Colonic mucosa (tissue), 4 donors: ENCODE measurements around the gene RTL1. TPM values are rescaled to one million over a fixed set of nuclear protein-coding genes. Genes with fewer than 3 reads are reported as not detected.

Experiments used
- DNase-seq: peaks from one replicate; pipeline ENCODE4 v3.0.0-alpha.2; 2020
- H3K27ac ChIP-seq: fragments of 200-600 bp; one replicate; pipeline ENCODE4 v1.8.0; 2021
- H3K27me3 ChIP-seq: fragments of 200-600 bp; one replicate; pipeline ENCODE4 v1.8.0; 2021
- H3K36me3 ChIP-seq: fragments of 200-600 bp; one replicate; pipeline ENCODE4 v1.8.0; 2021
- H3K4me1 ChIP-seq: fragments of 200-600 bp; one replicate; pipeline ENCODE4 v1.8.0; 2021; ENCODE audit warnings: mild to moderate bottlenecking
- H3K4me3 ChIP-seq: fragments of 200-600 bp; one replicate; pipeline ENCODE4 v1.8.0; 2021
- H3K9ac ChIP-seq, 2 donors: one replicate each; pipeline ENCODE4 v1.7.0; 2013; ENCODE audit warnings: control low read depth in 2 of 2, low read depth in 2 of 2, low read length in 2 of 2
- H3K9me3 ChIP-seq: fragments of 200-600 bp; one replicate; pipeline ENCODE4 v1.8.0; 2021
- CTCF ChIP-seq: fragments of 200-600 bp; IDR thresholded peaks from one replicate; pipeline ENCODE4 v1.8.0; 2022; ENCODE audit warnings: antibody characterized with exemption, mild to moderate bottlenecking
- intact Hi-C: fragments of 100-400 bp; cut with DNase I; formaldehyde crosslinking; loops from one replicate; pipeline ENCODE4 v1.14.1; 2022
- total RNA-seq, 2 donors: library from RNA; stranded (reverse); fragmentation: NEBNext Ultra II Directional in 1 of 2; extraction: Animal tissue kit (Norgen Biotek cat#: 25700) in 1 of 2; gene quantifications; one replicate each; pipeline ENCODE4 v1.2.1, GENCODE V29; 2021
- donor health status: healthy.
- donor health status: DM: no; HTN: no; CAD: no.
- donor health status: DM: no; HTN: no; CAD: no.

RTL1 gene
- total RNA-seq, 2 donors from 2014 or later, result not detected

GRCh38 chr14:100835548-100836310 is 67.8 kb downstream of the RTL1 start:
- no peak for TF ChIP-seq CTCF
- DNase-seq, result no peak
- Histone ChIP-seq H3K4me3 (no peak overlapping the region), H3K9ac (no peak overlapping the region), H3K27ac (no peak overlapping the region), H3K4me1 (no peaks in the 10 kb centered on the region), H3K36me3 (no peaks in the 10 kb centered on the region), H3K9me3 (no peaks in the 10 kb centered on the region), H3K27me3 (no peaks in the 10 kb centered on the region)
- intact Hi-C loops, result no loop called here

GRCh38 chr14:100834794-100835547 is 68.6 kb downstream of the RTL1 start:
- H3K9me3 ChIP-seq, result no peaks in the 10 kb centered on the region
- no peak for TF ChIP-seq CTCF
- H3K27me3 ChIP-seq, result no peaks in the 10 kb centered on the region
- H3K4me3 ChIP-seq, result no peak overlapping the region
- H3K4me1 ChIP-seq, result no peaks in the 10 kb centered on the region
- no peak for DNase-seq
- intact Hi-C loops, result no loop called here
- no peak overlapping the region for H3K9ac ChIP-seq
- H3K36me3 ChIP-seq, result no peaks in the 10 kb centered on the region
- H3K27ac ChIP-seq, result no peak overlapping the region

GRCh38 chr14:100834082-100834793 is 69.3 kb downstream of the RTL1 start:
- H3K4me1 ChIP-seq, result no peaks in the 10 kb centered on the region
- no peak overlapping the region for H3K27ac ChIP-seq
- H3K27me3 ChIP-seq, result no peaks in the 10 kb centered on the region
- no peak for TF ChIP-seq CTCF
- DNase-seq, result no peak
- no peak overlapping the region for H3K4me3 ChIP-seq
- H3K9ac ChIP-seq, result no peak overlapping the region
- no peaks in the 10 kb centered on the region for H3K36me3 ChIP-seq
- H3K9me3 ChIP-seq, result no peaks in the 10 kb centered on the region
- intact Hi-C loops, result no loop called here

- intact Hi-C loops, result no loop called here
- no peaks in the 10 kb centered on the region for H3K9me3 ChIP-seq
- H3K27me3 ChIP-seq, result no peaks in the 10 kb centered on the region
- H3K9ac ChIP-seq, result no peak overlapping the region
- no peak overlapping the region for H3K27ac ChIP-seq
- no peaks in the 10 kb centered on the region for H3K4me1 ChIP-seq
- TF ChIP-seq CTCF, result no peak
- H3K4me3 ChIP-seq, result no peak overlapping the region
- no peaks in the 10 kb centered on the region for H3K36me3 ChIP-seq
- no peak for DNase-seq
Observed at GRCh38 chr14:100832311-100832960, 71.1 kb downstream of the RTL1 start.

- no peaks in the 10 kb centered on the region for H3K4me1 ChIP-seq
- intact Hi-C loops, result no loop called here
- H3K36me3 ChIP-seq, result no peaks in the 10 kb centered on the region
- DNase-seq, result no peak
- H3K9ac ChIP-seq, result no peak overlapping the region
- no peak overlapping the region for H3K4me3 ChIP-seq
- H3K27me3 ChIP-seq, result no peaks in the 10 kb centered on the region
- no peaks in the 10 kb centered on the region for H3K9me3 ChIP-seq
- no peak overlapping the region for H3K27ac ChIP-seq
- TF ChIP-seq CTCF, result no peak
Observed at GRCh38 chr14:100830681-100831080, 72.8 kb downstream of the RTL1 start.
